Activated T-helper 1 cell treated with anti-CD3 and anti-CD28 coated beads, Interleukin-12 subunit alpha, Interleukin-12 subunit beta, Interleukin-2, Interleukin-4 antibody, amounts not matched to agents 30 ng/mL and 10 ng/mL and 1 ng/mL, durations not matched to agents 14 hours and 24 hours and 36 hours (primary cell): ENCODE data around the gene GSTO1. TPM values are rescaled to one million over a fixed set of nuclear protein-coding genes. Genes with fewer than 3 reads are reported as not detected.

Experiments
- DNase-seq: peaks from one replicate; pipeline ENCODE4 v3.0.0; 2021; ENCODE audit warnings: low spot score
- H3K27ac Mint-ChIP-seq: one replicate; pipeline ENCODE4 v1.8.0; 2021; ENCODE audit warnings: mild to moderate bottlenecking, mixed read lengths
- H3K27me3 Mint-ChIP-seq: one replicate; pipeline ENCODE4 v1.8.0; 2022; ENCODE audit warnings: mild to moderate bottlenecking, moderate library complexity, mixed read lengths; ENCODE audit not compliant: insufficient read depth
- H3K36me3 Mint-ChIP-seq: one replicate; pipeline ENCODE4 v1.8.0; 2021; ENCODE audit warnings: low read depth, mixed read lengths
- H3K4me1 Mint-ChIP-seq: one replicate; pipeline ENCODE4 v1.8.0; 2021; ENCODE audit warnings: low read depth, mixed read lengths
- H3K4me3 Mint-ChIP-seq: one replicate; pipeline ENCODE4 v1.8.0; 2021; ENCODE audit warnings: mild to moderate bottlenecking, moderate library complexity, mixed read lengths
- H3K9me3 Mint-ChIP-seq: one replicate; pipeline ENCODE4 v1.8.0; 2021; ENCODE audit warnings: mixed read lengths
- intact Hi-C: fragments of 100-400 bp; cut with micrococcal nuclease; formaldehyde crosslinking; loops from one replicate; pipeline ENCODE4 v1.15.1; 2024
- total RNA-seq: library from RNA; stranded (reverse); gene quantifications from 2 replicates; pipeline ENCODE4 v1.2.3, GENCODE V29; 2022

The GSTO1 gene
- 125 TPM in 2 replicates for total RNA-seq

- Mint-ChIP-seq H3K4me3 (peak within 1 kb of the TSS; percentile 96), H3K9me3 (no peaks in the 10 kb centered on the region), H3K4me1 (peaks cover 52% of the 10 kb centered on the region), H3K36me3 (peaks cover 30% of the 10 kb centered on the region), H3K27me3 (peaks cover 6% of the 10 kb centered on the region), H3K27ac (peak within 1 kb of the TSS; percentile 96)
- DNase-seq = peak; percentile 39
- intact Hi-C loops = loop anchor here (1.0 to 5.0 kb wide), 2 partner anchors 15 to 287 kb away; partner anchors contain the start of genes GSTO2 and SLK
These were observed at the start of gene GSTO1 for GRCh38 chr10:104254493-104255310. Gene GSTO1 (plus strand): TSS chr10:104254892. CDS start chr10:104254929, 37 bp downstream.

- no peaks in the 10 kb centered on the region for H3K4me1 Mint-ChIP-seq
- H3K27ac Mint-ChIP-seq = no peak overlapping the region
- H3K36me3 Mint-ChIP-seq = no peaks in the 10 kb centered on the region
- peaks cover 34% of the 10 kb centered on the region for H3K27me3 Mint-ChIP-seq
- no peak for DNase-seq
- no peak overlapping the region for H3K4me3 Mint-ChIP-seq
- H3K9me3 Mint-ChIP-seq = no peaks in the 10 kb centered on the region
- intact Hi-C loops = loop anchor here (1.0 to 10.0 kb wide), 3 partner anchors 164 to 496 kb away; no protein-coding TSS in a partner anchor
These were observed 46.0 kb upstream of the GSTO1 start for GRCh38 chr10:104208730-104209129.

GRCh38 chr10:104209575-104210198, 45.0 kb upstream of the GSTO1 start:
- Mint-ChIP-seq H3K27me3 (peaks cover 29% of the 10 kb centered on the region), H3K4me1 (no peaks in the 10 kb centered on the region), H3K4me3 (no peak overlapping the region), H3K36me3 (no peaks in the 10 kb centered on the region), H3K27ac (no peak overlapping the region), H3K9me3 (no peaks in the 10 kb centered on the region)
- no peak for DNase-seq
- intact Hi-C loops = loop anchor here (1.0 to 10.0 kb wide), 3 partner anchors 165 to 497 kb away; no protein-coding TSS in a partner anchor

GRCh38 chr10:104216631-104217030, 38.1 kb upstream of the GSTO1 start:
- Mint-ChIP-seq H3K4me1 (no peaks in the 10 kb centered on the region), H3K9me3 (no peaks in the 10 kb centered on the region), H3K27me3 (peaks cover 21% of the 10 kb centered on the region), H3K36me3 (no peaks in the 10 kb centered on the region), H3K27ac (no peak overlapping the region), H3K4me3 (no peak overlapping the region)
- intact Hi-C loops = no loop called here
- no peak for DNase-seq

- Mint-ChIP-seq H3K9me3 (no peaks in the 10 kb centered on the region), H3K27ac (no peak overlapping the region), H3K36me3 (no peaks in the 10 kb centered on the region), H3K27me3 (peaks cover 18% of the 10 kb centered on the region), H3K4me1 (no peaks in the 10 kb centered on the region), H3K4me3 (no peak overlapping the region)
- DNase-seq = no peak
- intact Hi-C loops = no loop called here
These were observed 35.9 kb upstream of the GSTO1 start for GRCh38 chr10:104218751-104219150.

GRCh38 chr10:104220522-104220921, 34.2 kb upstream of the GSTO1 start:
- no peaks in the 10 kb centered on the region for H3K36me3 Mint-ChIP-seq
- H3K27ac Mint-ChIP-seq = no peak overlapping the region
- no peak for DNase-seq
- H3K9me3 Mint-ChIP-seq = no peaks in the 10 kb centered on the region
- no peaks in the 10 kb centered on the region for H3K4me1 Mint-ChIP-seq
- peaks cover 22% of the 10 kb centered on the region for H3K27me3 Mint-ChIP-seq
- H3K4me3 Mint-ChIP-seq = no peak overlapping the region
- intact Hi-C loops = no loop called here

- H3K4me3 Mint-ChIP-seq = no peak overlapping the region
- no peaks in the 10 kb centered on the region for H3K36me3 Mint-ChIP-seq
- intact Hi-C loops = no loop called here
- H3K9me3 Mint-ChIP-seq = no peaks in the 10 kb centered on the region
- DNase-seq = no peak
- no peaks in the 10 kb centered on the region for H3K4me1 Mint-ChIP-seq
- no peak overlapping the region for H3K27ac Mint-ChIP-seq
- H3K27me3 Mint-ChIP-seq = peaks cover 29% of the 10 kb centered on the region
These were observed 31.4 kb upstream of the GSTO1 start for GRCh38 chr10:104223304-104223703.

- Mint-ChIP-seq H3K27me3 (peaks cover 29% of the 10 kb centered on the region), H3K4me3 (no peak overlapping the region), H3K27ac (no peak overlapping the region), H3K4me1 (peaks cover 12% of the 10 kb centered on the region), H3K36me3 (no peaks in the 10 kb centered on the region), H3K9me3 (peaks cover 5% of the 10 kb centered on the region)
- intact Hi-C loops = loop anchor here (10.0 kb wide), 1 partner anchor 476 kb away; no protein-coding TSS in a partner anchor
- DNase-seq = no peak
These were observed 24.2 kb upstream of the GSTO1 start for GRCh38 chr10:104230490-104230889.

GRCh38 chr10:104231784-104232612, 22.7 kb upstream of the GSTO1 start, which contains the start of gene CFAP43:
Gene CFAP43 (minus strand): TSS chr10:104232364. CDS start chr10:104232246, 118 bp downstream.
- H3K36me3 Mint-ChIP-seq = no peaks in the 10 kb centered on the region
- peaks cover 12% of the 10 kb centered on the region for H3K4me1 Mint-ChIP-seq
- intact Hi-C loops = loop anchor here (1.0 to 10.0 kb wide), 8 partner anchors 24 to 477 kb away; partner anchors contain the start of genes GSTO2, ITPRIP, SLK and STN1
- peak within 1 kb of the TSS; percentile 63 for H3K27ac Mint-ChIP-seq
- DNase-seq = peak; percentile 99
- peaks cover 33% of the 10 kb centered on the region for H3K27me3 Mint-ChIP-seq
- H3K9me3 Mint-ChIP-seq = peaks cover 10% of the 10 kb centered on the region
- H3K4me3 Mint-ChIP-seq = peak within 1 kb of the TSS; percentile 82

GRCh38 chr10:104232613-104233102, 22.0 kb upstream of the GSTO1 start:
- peaks cover 10% of the 10 kb centered on the region for H3K9me3 Mint-ChIP-seq
- intact Hi-C loops = loop anchor here (1.0 to 10.0 kb wide), 8 partner anchors 24 to 478 kb away; partner anchors contain the start of genes GSTO2, ITPRIP, SLK and STN1
- H3K27ac Mint-ChIP-seq = peak overlapping the region; percentile 60
- no peak for DNase-seq
- peaks cover 12% of the 10 kb centered on the region for H3K4me1 Mint-ChIP-seq
- no peaks in the 10 kb centered on the region for H3K36me3 Mint-ChIP-seq
- H3K27me3 Mint-ChIP-seq = peaks cover 36% of the 10 kb centered on the region
- peak overlapping the region; percentile 82 for H3K4me3 Mint-ChIP-seq

- no peak for DNase-seq
- Mint-ChIP-seq H3K9me3 (peaks cover 10% of the 10 kb centered on the region), H3K27ac (no peak overlapping the region), H3K4me3 (peak overlapping the region; percentile 58), H3K27me3 (peaks cover 35% of the 10 kb centered on the region), H3K4me1 (peaks cover 12% of the 10 kb centered on the region), H3K36me3 (no peaks in the 10 kb centered on the region)
- intact Hi-C loops = loop anchor here (2.0 to 10.0 kb wide), 2 partner anchors 267 to 479 kb away; partner anchors contain the start of gene SLK
These were observed 20.9 kb upstream of the GSTO1 start for GRCh38 chr10:104233817-104234216.

GRCh38 chr10:104234934-104235333, 19.8 kb upstream of the GSTO1 start:
- H3K27ac Mint-ChIP-seq = no peak overlapping the region
- no peaks in the 10 kb centered on the region for H3K36me3 Mint-ChIP-seq
- intact Hi-C loops = loop anchor here (10.0 kb wide), 1 partner anchor 480 kb away; no protein-coding TSS in a partner anchor
- H3K9me3 Mint-ChIP-seq = peaks cover 10% of the 10 kb centered on the region
- H3K4me1 Mint-ChIP-seq = peaks cover 12% of the 10 kb centered on the region
- no peak for DNase-seq
- H3K27me3 Mint-ChIP-seq = peaks cover 41% of the 10 kb centered on the region
- H3K4me3 Mint-ChIP-seq = no peak overlapping the region
